Stimulated activated effector memory CD8-positive, alpha-beta T cell treated with anti-CD3 and anti-CD28 coated beads, Interleukin-12 subunit alpha, Interleukin-12 subunit beta, amount 100 ng/mL, for 72 hours (primary cell): Measurements from ENCODE around the gene HOXB6.
A peak's percentile ranks its signal among the peaks of the same experiment; 100 is the strongest.

Experiments
- ATAC-seq: fragments of 150-1000 bp; cut with Tn5 transposase; 2 replicates; pipeline ENCODE4 v1.10.0; 2021
- DNase-seq, 2 donors: peaks; one replicate each; pipeline ENCODE4 v3.0.0; 2021 to 2022; ENCODE audit warnings: low spot score in 2 of 2
- H3K27ac Mint-ChIP-seq: one replicate; pipeline ENCODE4 v1.8.0; 2022; ENCODE audit warnings: mild to moderate bottlenecking, mixed read lengths
- H3K36me3 Mint-ChIP-seq: one replicate; pipeline ENCODE4 v1.8.0; 2022; ENCODE audit warnings: mild to moderate bottlenecking, mixed read lengths
- H3K4me1 Mint-ChIP-seq: one replicate; pipeline ENCODE4 v1.8.0; 2022; ENCODE audit warnings: mixed read lengths
- H3K4me3 Mint-ChIP-seq: one replicate; pipeline ENCODE4 v1.8.0; 2022; ENCODE audit warnings: mild to moderate bottlenecking, mixed read lengths
- H3K9me3 Mint-ChIP-seq: one replicate; pipeline ENCODE4 v1.8.0; 2022; ENCODE audit warnings: mixed read lengths

Gene HOXB6

GRCh38 chr17:48639982-48640857 is 35.4 kb upstream of the HOXB6 start:
- DNase-seq (no peak), ATAC-seq (no peak)
- no peaks in the 10 kb centered on the region for H3K9me3 Mint-ChIP-seq
- no peaks in the 10 kb centered on the region for H3K36me3 Mint-ChIP-seq
- no peak overlapping the region for H3K4me3 Mint-ChIP-seq
- peaks cover 16% of the 10 kb centered on the region for H3K4me1 Mint-ChIP-seq
- H3K27ac Mint-ChIP-seq = no peak overlapping the region

- peaks cover 5% of the 10 kb centered on the region for H3K36me3 Mint-ChIP-seq
- no peaks in the 10 kb centered on the region for H3K9me3 Mint-ChIP-seq
- H3K4me3 Mint-ChIP-seq = no peak overlapping the region
Observed at GRCh38 chr17:48639136-48639535, 34.4 kb upstream of the HOXB6 start.

GRCh38 chr17:48637323-48638260 is 32.8 kb upstream of the HOXB6 start:
- ATAC-seq = peak; percentile 27
- H3K27ac Mint-ChIP-seq = no peak overlapping the region
- DNase-seq = no peak
- H3K4me1 Mint-ChIP-seq = peaks cover 20% of the 10 kb centered on the region
- peak overlapping the region; percentile 25 for H3K4me3 Mint-ChIP-seq
- peaks cover 5% of the 10 kb centered on the region for H3K36me3 Mint-ChIP-seq
- no peaks in the 10 kb centered on the region for H3K9me3 Mint-ChIP-seq

More at GRCh38 chr17:48639136-48639535, 34.4 kb upstream of the HOXB6 start:
- Mint-ChIP-seq H3K27ac (no peak overlapping the region), H3K4me1 (peaks cover 16% of the 10 kb centered on the region)
- DNase-seq (no peak), ATAC-seq (no peak)

- Mint-ChIP-seq H3K4me1 (peaks cover 17% of the 10 kb centered on the region), H3K27ac (no peak overlapping the region), H3K9me3 (no peaks in the 10 kb centered on the region), H3K4me3 (peak overlapping the region; percentile 25), H3K36me3 (peaks cover 5% of the 10 kb centered on the region)
- ATAC-seq (peak; percentile 83), DNase-seq (peak; percentile 67 to 84)
Observed at GRCh38 chr17:48636177-48637018, 31.6 kb upstream of the HOXB6 start.

GRCh38 chr17:48634493-48635208 is 29.9 kb upstream of the HOXB6 start:
- Mint-ChIP-seq H3K9me3 (no peaks in the 10 kb centered on the region), H3K4me1 (peaks cover 14% of the 10 kb centered on the region), H3K4me3 (peak overlapping the region; percentile 61), H3K36me3 (peaks cover 5% of the 10 kb centered on the region), H3K27ac (no peak overlapping the region)
- ATAC-seq = no peak
- no peak for DNase-seq

- no peaks in the 10 kb centered on the region for H3K9me3 Mint-ChIP-seq
- H3K27ac Mint-ChIP-seq = no peak overlapping the region
- H3K4me1 Mint-ChIP-seq = peaks cover 14% of the 10 kb centered on the region
- H3K36me3 Mint-ChIP-seq = peaks cover 5% of the 10 kb centered on the region
- H3K4me3 Mint-ChIP-seq = peak overlapping the region; percentile 61
- no peak for ATAC-seq
- no peak for DNase-seq
Observed at GRCh38 chr17:48633266-48633677, 28.5 kb upstream of the HOXB6 start.

- H3K27ac Mint-ChIP-seq = no peak overlapping the region
- ATAC-seq (no peak), DNase-seq (no peak)
- H3K36me3 Mint-ChIP-seq = peaks cover 5% of the 10 kb centered on the region
- peaks cover 14% of the 10 kb centered on the region for H3K4me1 Mint-ChIP-seq
- H3K4me3 Mint-ChIP-seq = peak overlapping the region; percentile 1
- H3K9me3 Mint-ChIP-seq = no peaks in the 10 kb centered on the region
Observed at GRCh38 chr17:48632579-48633265, 27.9 kb upstream of the HOXB6 start.

GRCh38 chr17:48631693-48632578 is 27.1 kb upstream of the HOXB6 start:
- no peak for ATAC-seq
- peaks cover 5% of the 10 kb centered on the region for H3K36me3 Mint-ChIP-seq
- no peaks in the 10 kb centered on the region for H3K9me3 Mint-ChIP-seq
- no peak for DNase-seq
- H3K4me3 Mint-ChIP-seq = peak overlapping the region; percentile 1
- no peak overlapping the region for H3K27ac Mint-ChIP-seq
- peaks cover 14% of the 10 kb centered on the region for H3K4me1 Mint-ChIP-seq

GRCh38 chr17:48630925-48631692 is 26.3 kb upstream of the HOXB6 start:
- Mint-ChIP-seq H3K9me3 (no peaks in the 10 kb centered on the region), H3K4me3 (no peak overlapping the region)

GRCh38 chr17:48630009-48630924 is 25.5 kb upstream of the HOXB6 start:
- Mint-ChIP-seq H3K4me1 (peaks cover 24% of the 10 kb centered on the region), H3K36me3 (peaks cover 5% of the 10 kb centered on the region), H3K27ac (no peak overlapping the region), H3K4me3 (no peak overlapping the region), H3K9me3 (no peaks in the 10 kb centered on the region)
- no peak for ATAC-seq
- DNase-seq = no peak

More at GRCh38 chr17:48630925-48631692, 26.3 kb upstream of the HOXB6 start:
- Mint-ChIP-seq H3K36me3 (peaks cover 5% of the 10 kb centered on the region), H3K27ac (no peak overlapping the region), H3K4me1 (peaks cover 18% of the 10 kb centered on the region)
- DNase-seq = no peak
- no peak for ATAC-seq

- H3K27ac Mint-ChIP-seq = no peak overlapping the region
- ATAC-seq = no peak
- no peak overlapping the region for H3K4me3 Mint-ChIP-seq
- H3K36me3 Mint-ChIP-seq = peaks cover 3% of the 10 kb centered on the region
- no peaks in the 10 kb centered on the region for H3K9me3 Mint-ChIP-seq
- peaks cover 24% of the 10 kb centered on the region for H3K4me1 Mint-ChIP-seq
- no peak for DNase-seq
Observed at GRCh38 chr17:48629411-48629759, 24.6 kb upstream of the HOXB6 start.
